Fibroblast of mammary gland (primary cell): ENCODE results near the gene CENPP.

Experiments
- DNase-seq: peaks from one replicate; pipeline ENCODE4 v3.0.0-alpha.2; 2010; ENCODE audit warnings: low read depth
- H3K4me3 ChIP-seq: 2 replicates; pipeline ENCODE4 v1.5.1; 2011; ENCODE audit warnings: low read depth, mild to moderate bottlenecking, low read length, moderate library complexity; ENCODE audit not compliant: control insufficient read depth
- CTCF ChIP-seq: conservative IDR thresholded peaks from 2 replicates; pipeline ENCODE4 v1.5.1; 2011; ENCODE audit warnings: low read depth, low read length, inconsistent platforms; ENCODE audit not compliant: control insufficient read depth, insufficient read depth

Gene CENPP

GRCh38 chr9:92468206-92468605, 142.5 kb downstream of the CENPP start:
- DNase-seq = peak; percentile 77
- no peak for TF ChIP-seq CTCF
- H3K4me3 ChIP-seq = no peak overlapping the region

GRCh38 chr9:92474587-92474986, 148.8 kb downstream of the CENPP start:
- no peak for TF ChIP-seq CTCF
- H3K4me3 ChIP-seq = no peak overlapping the region
- no peak for DNase-seq

- DNase-seq = no peak
- no peak overlapping the region for H3K4me3 ChIP-seq
- TF ChIP-seq CTCF = no peak
These were observed 151.2 kb downstream of the CENPP start for GRCh38 chr9:92476962-92477361.

GRCh38 chr9:92478783-92479182, 153.0 kb downstream of the CENPP start:
- no peak for DNase-seq
- no peak for TF ChIP-seq CTCF
- H3K4me3 ChIP-seq = no peak overlapping the region

GRCh38 chr9:92479346-92479745, 153.6 kb downstream of the CENPP start:
- DNase-seq = no peak
- no peak overlapping the region for H3K4me3 ChIP-seq
- TF ChIP-seq CTCF = no peak

GRCh38 chr9:92480291-92480771, 154.6 kb downstream of the CENPP start:
- no peak for DNase-seq
- TF ChIP-seq CTCF = no peak
- no peak overlapping the region for H3K4me3 ChIP-seq

- no peak overlapping the region for H3K4me3 ChIP-seq
- DNase-seq = peak; percentile 16
- no peak for TF ChIP-seq CTCF
These were observed 155.4 kb downstream of the CENPP start for GRCh38 chr9:92480986-92481633.
